GM18511 (cell line): ENCODE results near the gene ABTB2.

Experiments
- ATAC-seq: cut with Tn5 transposase; IDR thresholded peaks from one replicate; pipeline ENCODE4 v1.9.1; 2021; ENCODE audit warnings: mild to moderate bottlenecking, moderate library complexity; ENCODE audit not compliant: unreplicated experiment

Gene ABTB2

GRCh38 chr11:34344410-34344767 lies 13.4 kb downstream of the ABTB2 start:
- ATAC-seq = no peak

- no peak for ATAC-seq
Measured at GRCh38 chr11:34343686-34344085, 14.1 kb downstream of the ABTB2 start.

GRCh38 chr11:34343153-34343552 lies 14.7 kb downstream of the ABTB2 start:
- no peak for ATAC-seq

GRCh38 chr11:34341931-34342533 lies 15.8 kb downstream of the ABTB2 start:
- ATAC-seq = no peak

- no peak for ATAC-seq
Measured at GRCh38 chr11:34341096-34341495, 16.7 kb downstream of the ABTB2 start.

GRCh38 chr11:34340653-34341052 lies 17.2 kb downstream of the ABTB2 start:
- ATAC-seq = no peak

GRCh38 chr11:34339149-34340064 lies 18.4 kb downstream of the ABTB2 start:
- ATAC-seq = peak; percentile 91

- ATAC-seq = no peak
Measured at GRCh38 chr11:34337016-34337415, 20.8 kb downstream of the ABTB2 start.

- ATAC-seq = no peak
Measured at GRCh38 chr11:34335801-34336200, 22.0 kb downstream of the ABTB2 start.

GRCh38 chr11:34335331-34335730 lies 22.5 kb downstream of the ABTB2 start:
- ATAC-seq = no peak

- ATAC-seq = no peak
Measured at GRCh38 chr11:34333787-34334186, 24.0 kb downstream of the ABTB2 start.

GRCh38 chr11:34332524-34332923 lies 25.3 kb downstream of the ABTB2 start:
- ATAC-seq = no peak

GRCh38 chr11:34331736-34332135 lies 26.1 kb downstream of the ABTB2 start:
- no peak for ATAC-seq

- no peak for ATAC-seq
Measured at GRCh38 chr11:34331329-34331728, 26.5 kb downstream of the ABTB2 start.

GRCh38 chr11:34330653-34331052 lies 27.2 kb downstream of the ABTB2 start:
- no peak for ATAC-seq

- no peak for ATAC-seq
Measured at GRCh38 chr11:34329876-34330275, 27.9 kb downstream of the ABTB2 start.

- no peak for ATAC-seq
Measured at GRCh38 chr11:34328632-34328910, 29.2 kb downstream of the ABTB2 start.

- no peak for ATAC-seq
Measured at GRCh38 chr11:34327804-34328631, 29.8 kb downstream of the ABTB2 start.

- ATAC-seq = no peak
Measured at GRCh38 chr11:34324466-34324865, 33.3 kb downstream of the ABTB2 start.

GRCh38 chr11:34323601-34324000 lies 34.2 kb downstream of the ABTB2 start:
- no peak for ATAC-seq

GRCh38 chr11:34318111-34319037 lies 39.4 kb downstream of the ABTB2 start:
- ATAC-seq = no peak
